CD14-positive monocyte (primary cell): Measurements from ENCODE around the gene DYSF. TPM values are rescaled to one million over a fixed set of nuclear protein-coding genes. Genes with fewer than 3 reads are reported as not detected.
A peak's percentile ranks its signal among the peaks of the same experiment; 100 is the strongest.

ENCODE experiments used
- DNase-seq, 3 donors: peaks; one replicate each; pipeline ENCODE4 v3.0.0-alpha.2; 2011 to 2022
- H2AFZ ChIP-seq: 2 replicates; pipeline ENCODE4 v1.6.0; 2012; ENCODE audit warnings: mild to moderate bottlenecking, low read depth, low read length, inconsistent platforms; ENCODE audit not compliant: insufficient read depth, poor library complexity, severe bottlenecking
- H3K27ac ChIP-seq, 2 donors: 1 replicate in 1 of 2; 2 replicates in 1 of 2; pipeline ENCODE4 v1.5.1; 2012 to 2013; ENCODE audit warnings: low read length in 2 of 2, control low read depth in 1 of 2, inconsistent platforms in 1 of 2, low read depth in 1 of 2, mild to moderate bottlenecking in 1 of 2
- H3K27me3 ChIP-seq, 2 donors: one replicate each; pipeline versions ENCODE4 v1.6.0 to v1.6.1; 2011 to 2013; ENCODE audit warnings: low read length in 2 of 2; ENCODE audit not compliant: control insufficient read depth in 2 of 2, insufficient read depth in 2 of 2
- H3K36me3 ChIP-seq, 2 donors: replicated peaks in 1 of 2; 1 replicate in 1 of 2; 2 replicates in 1 of 2; pipeline versions ENCODE4 v1.5.1 to v1.6.1; 2012 to 2013; ENCODE audit warnings: low read length in 2 of 2, control low read depth in 1 of 2, inconsistent platforms in 1 of 2, mild to moderate bottlenecking in 1 of 2; ENCODE audit not compliant: insufficient read depth in 2 of 2, control insufficient read depth in 1 of 2
- H3K4me1 ChIP-seq, 2 donors: 1 replicate in 1 of 2; 2 replicates in 1 of 2; pipeline versions ENCODE4 v1.5.1 to v1.6.1; 2012 to 2013; ENCODE audit warnings: low read length in 2 of 2, control low read depth in 1 of 2, inconsistent platforms in 1 of 2, mild to moderate bottlenecking in 1 of 2, moderate library complexity in 1 of 2; ENCODE audit not compliant: insufficient read depth in 2 of 2, control insufficient read depth in 1 of 2
- H3K4me2 ChIP-seq: replicated peaks from 2 replicates; pipeline ENCODE3; 2012; ENCODE audit warnings: low read length, moderate library complexity, mild to moderate bottlenecking; ENCODE audit not compliant: poor library complexity, severe bottlenecking; ENCODE audit errors: extremely low read depth
- H3K4me3 ChIP-seq, 3 experiments: fragments of 200-600 bp in 1 of 3; sonication (generic) in 1 of 3; replicated peaks in 1 of 3; 1 replicate in 2 of 3; 2 replicates in 1 of 3; pipeline ENCODE4 v1.5.1; 2011 to 2013; ENCODE audit warnings: low read length in 3 of 3, mild to moderate bottlenecking in 3 of 3, control low read depth in 2 of 3, low read depth in 2 of 3, inconsistent platforms in 1 of 3, moderate library complexity in 1 of 3
- H3K79me2 ChIP-seq: 2 replicates; pipeline ENCODE4 v1.6.0; 2012; ENCODE audit warnings: mild to moderate bottlenecking, control low read depth, inconsistent platforms, low read length, moderate library complexity; ENCODE audit not compliant: insufficient read depth
- H3K9ac ChIP-seq: 2 replicates; pipeline ENCODE4 v1.6.0; 2017; ENCODE audit warnings: low read length, mild to moderate bottlenecking; ENCODE audit not compliant: insufficient read depth, poor library complexity, severe bottlenecking
- H3K9me3 ChIP-seq, 2 donors: replicated peaks in 1 of 2; 1 replicate in 1 of 2; 2 replicates in 1 of 2; pipeline versions ENCODE4 v1.5.1 to v1.6.1; 2012 to 2013; ENCODE audit warnings: low read length in 2 of 2, control low read depth in 1 of 2; ENCODE audit not compliant: control insufficient read depth in 1 of 2, insufficient read depth in 1 of 2
- H4K20me1 ChIP-seq: 2 replicates; pipeline ENCODE4 v1.6.0; 2012; ENCODE audit warnings: mild to moderate bottlenecking, low read length, control low read depth, moderate library complexity; ENCODE audit not compliant: insufficient read depth
- H3K27ac Mint-ChIP-seq, 7 donors: one replicate each; pipeline ENCODE4 v1.8.0; 2020; ENCODE audit warnings: mild to moderate bottlenecking in 7 of 7, mixed read lengths in 7 of 7, moderate library complexity in 6 of 7, inconsistent platforms in 2 of 7
- H3K27me3 Mint-ChIP-seq, 3 donors: one replicate each; pipeline ENCODE4 v1.8.0; 2021 to 2022; ENCODE audit warnings: low read depth in 3 of 3, mild to moderate bottlenecking in 3 of 3, mixed read lengths in 3 of 3, moderate library complexity in 3 of 3, inconsistent platforms in 1 of 3
- H3K36me3 Mint-ChIP-seq, 2 donors: one replicate each; pipeline ENCODE4 v1.8.0; 2020; ENCODE audit warnings: mixed read lengths in 2 of 2, inconsistent platforms in 1 of 2, mild to moderate bottlenecking in 1 of 2
- H3K4me1 Mint-ChIP-seq: one replicate; pipeline ENCODE4 v1.8.0; 2020; ENCODE audit warnings: mild to moderate bottlenecking, mixed read lengths
- H3K4me3 Mint-ChIP-seq, 2 donors: one replicate each; pipeline ENCODE4 v1.8.0; 2020; ENCODE audit warnings: mild to moderate bottlenecking in 2 of 2, mixed read lengths in 2 of 2, moderate library complexity in 1 of 2
- H3K9me3 Mint-ChIP-seq, 7 donors: one replicate each; pipeline ENCODE4 v1.8.0; 2020 to 2022; ENCODE audit warnings: mixed read lengths in 7 of 7, mild to moderate bottlenecking in 6 of 7, moderate library complexity in 6 of 7, inconsistent platforms in 2 of 7
- WGBS: methylation state at CpG from one replicate; pipeline ENCODE4 v1.1.5; 2013; ENCODE audit warnings: missing lambda C conversion rate; ENCODE audit not compliant: insufficient coverage; 5-methylcytosine and 5-hydroxymethylcytosine counted together
- intact Hi-C, 2 donors: fragments of 100-400 bp; cut with micrococcal nuclease; formaldehyde crosslinking; loops; one replicate each; pipeline versions ENCODE4 v1.15.0 to v1.15.1; 2023
- polyA plus RNA-seq, 3 donors: library from polyadenylated mRNA; depleted of rRNA in 1 of 3; unstranded in 2 of 3; stranded (reverse) in 1 of 3; fragments of 300-500 nt in 2 of 3; fragments of >200 nt in 1 of 3; fragmentation: Illumina TruSeq in 2 of 3; gene quantifications; 1 replicate in 2 of 3; 2 replicates in 1 of 3; pipeline ENCODE4 v1.2.3, GENCODE V29; 2012 to 2021
- TF ChIP-seq, protein P1 (sequence below): fragments of 200-600 bp; IDR thresholded peaks from one replicate; pipeline ENCODE4 v1.8.0; 2022; ENCODE audit warnings: antibody characterized with exemption, mild to moderate bottlenecking

The DYSF gene
- polyA plus RNA-seq, 3 donors = 16.1 to 72.5 (median 31.2) TPM

DNA sequence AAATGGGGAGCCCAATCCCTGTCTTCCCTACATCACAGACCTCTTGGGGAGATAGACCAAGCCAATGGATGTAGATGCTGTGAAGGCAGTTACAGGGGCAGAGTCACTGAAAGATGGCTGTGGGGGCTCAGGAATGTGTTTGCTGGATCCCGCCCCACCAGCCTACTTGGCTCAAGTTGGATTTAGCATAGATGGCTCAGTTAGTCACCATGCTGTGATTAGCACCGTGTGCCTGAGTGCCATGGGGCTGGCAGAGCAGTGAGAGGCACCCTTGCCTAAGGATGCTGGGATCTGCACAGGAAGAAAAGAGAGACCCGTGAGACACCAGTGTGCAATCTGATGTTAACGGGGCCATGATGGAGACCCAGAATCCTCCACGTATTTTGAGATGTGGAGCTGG is 228.3 kb downstream of the DYSF start:
- peaks cover 0 to 3% (median 0%) of the 10 kb centered on the region in 3 donors for H3K27me3 Mint-ChIP-seq
- Histone ChIP-seq H3K9ac (no peak overlapping the region), H3K4me1 (no peaks in the 10 kb centered on the region), H3K27ac (no peak overlapping the region), H2AFZ (no peak overlapping the region), H4K20me1 (peaks cover 33% of the 10 kb centered on the region), H3K4me2 (no peak overlapping the region), H3K27me3 (no peaks in the 10 kb centered on the region), H3K79me2 (no peaks in the 10 kb centered on the region), H3K36me3 (peaks cover 73 to 100% of the 10 kb centered on the region in 2 donors), H3K9me3 (no peaks in the 10 kb centered on the region), H3K4me3 (no peak overlapping the region)
- peaks cover 0 to 6% (median 0%) of the 10 kb centered on the region in 7 donors for H3K9me3 Mint-ChIP-seq
- 94% methylated on average over 4 of the region's 5 CpGs for WGBS
- no peaks in the 10 kb centered on the region for H3K4me1 Mint-ChIP-seq
- peaks cover 87 to 88% of the 10 kb centered on the region in 2 donors for H3K36me3 Mint-ChIP-seq
- TF ChIP-seq, protein P1, sequence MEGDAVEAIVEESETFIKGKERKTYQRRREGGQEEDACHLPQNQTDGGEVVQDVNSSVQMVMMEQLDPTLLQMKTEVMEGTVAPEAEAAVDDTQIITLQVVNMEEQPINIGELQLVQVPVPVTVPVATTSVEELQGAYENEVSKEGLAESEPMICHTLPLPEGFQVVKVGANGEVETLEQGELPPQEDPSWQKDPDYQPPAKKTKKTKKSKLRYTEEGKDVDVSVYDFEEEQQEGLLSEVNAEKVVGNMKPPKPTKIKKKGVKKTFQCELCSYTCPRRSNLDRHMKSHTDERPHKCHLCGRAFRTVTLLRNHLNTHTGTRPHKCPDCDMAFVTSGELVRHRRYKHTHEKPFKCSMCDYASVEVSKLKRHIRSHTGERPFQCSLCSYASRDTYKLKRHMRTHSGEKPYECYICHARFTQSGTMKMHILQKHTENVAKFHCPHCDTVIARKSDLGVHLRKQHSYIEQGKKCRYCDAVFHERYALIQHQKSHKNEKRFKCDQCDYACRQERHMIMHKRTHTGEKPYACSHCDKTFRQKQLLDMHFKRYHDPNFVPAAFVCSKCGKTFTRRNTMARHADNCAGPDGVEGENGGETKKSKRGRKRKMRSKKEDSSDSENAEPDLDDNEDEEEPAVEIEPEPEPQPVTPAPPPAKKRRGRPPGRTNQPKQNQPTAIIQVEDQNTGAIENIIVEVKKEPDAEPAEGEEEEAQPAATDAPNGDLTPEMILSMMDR = no peak
- H3K4me3 Mint-ChIP-seq = no peak overlapping the region
- intact Hi-C loops = no loop called here
- DNase-seq = no peak
- no peak overlapping the region for H3K27ac Mint-ChIP-seq

DNA sequence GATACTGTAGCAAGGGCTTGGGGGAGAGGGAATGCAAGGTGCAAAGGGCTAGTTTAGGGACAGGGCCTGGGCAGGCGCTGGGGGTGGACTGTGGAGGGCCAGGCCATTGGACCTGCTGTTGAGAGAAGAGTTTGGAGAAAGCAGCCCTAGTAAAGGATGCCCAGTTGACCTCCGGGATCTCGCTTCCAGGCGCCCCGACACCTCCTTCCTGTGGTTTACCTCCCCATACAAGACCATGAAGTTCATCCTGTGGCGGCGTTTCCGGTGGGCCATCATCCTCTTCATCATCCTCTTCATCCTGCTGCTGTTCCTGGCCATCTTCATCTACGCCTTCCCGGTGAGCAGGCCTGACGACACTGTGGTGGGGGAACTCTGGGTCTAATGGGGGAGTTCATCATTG is 229.0 kb downstream of the DYSF start:
- peaks cover 0 to 3% (median 0%) of the 10 kb centered on the region in 3 donors for H3K27me3 Mint-ChIP-seq
- no peaks in the 10 kb centered on the region for H3K4me1 ChIP-seq
- DNase-seq = no peak

More for the DNA sequence above, 229.0 kb downstream of the DYSF start:
- Histone ChIP-seq H3K79me2 (no peaks in the 10 kb centered on the region), H3K9ac (no peak overlapping the region), H3K4me3 (no peak overlapping the region), H3K4me2 (no peak overlapping the region), H3K27me3 (no peaks in the 10 kb centered on the region), H2AFZ (no peak overlapping the region), H3K27ac (no peak overlapping the region), H3K9me3 (no peaks in the 10 kb centered on the region), H4K20me1 (peaks cover 38% of the 10 kb centered on the region), H3K36me3 (peaks cover 78 to 99% of the 10 kb centered on the region in 2 donors)
- 100% methylated on average over 5 of the region's 11 CpGs for WGBS
- intact Hi-C loops = no loop called here
- Mint-ChIP-seq H3K4me3 (no peak overlapping the region), H3K4me1 (no peaks in the 10 kb centered on the region), H3K9me3 (peaks cover 0 to 6% (median 0%) of the 10 kb centered on the region in 7 donors), H3K27ac (peak overlapping the region in 1 of 7 donors; percentile 1), H3K36me3 (peaks cover 87 to 88% of the 10 kb centered on the region in 2 donors)
- TF ChIP-seq, protein P1 = no peak
